Daoy (cell line): ENCODE data around the gene GOLGA7B. TPM values are rescaled to one million over a fixed set of nuclear protein-coding genes. Genes with fewer than 3 reads are reported as not detected.

Experiments
- DNase-seq: peaks from one replicate; pipeline ENCODE4 v3.0.0-alpha.2; 2015; ENCODE audit warnings: low read depth
- total RNA-seq: library from RNA; depleted of rRNA; stranded (reverse); fragments of >200 nt; shearing (Covaris generic); gene quantifications from 2 replicates; pipeline ENCODE4 v1.2.3, GENCODE V29; 2014; rRNA removed

Gene GOLGA7B
- 1.3 and 2.0 TPM in 2 replicates for total RNA-seq

GRCh38 chr10:97849687-97850402 is at the start of gene GOLGA7B:
Gene GOLGA7B (plus strand): TSS chr10:97849843. CDS start chr10:97850304, 461 bp downstream.
- peak; percentile 52 for DNase-seq

GRCh38 chr10:97800474-97800873 is 49.2 kb upstream of the GOLGA7B start:
- DNase-seq = no peak

- DNase-seq = no peak
Observed at GRCh38 chr10:97801422-97801821, 48.2 kb upstream of the GOLGA7B start.

- no peak for DNase-seq
Observed at GRCh38 chr10:97805096-97805884, 44.4 kb upstream of the GOLGA7B start.

GRCh38 chr10:97805949-97806348 is 43.7 kb upstream of the GOLGA7B start:
- DNase-seq = no peak

- DNase-seq = peak; percentile 83
Observed at GRCh38 chr10:97810446-97810845, 39.2 kb upstream of the GOLGA7B start.

- no peak for DNase-seq
Observed at GRCh38 chr10:97811958-97812357, 37.7 kb upstream of the GOLGA7B start.

- no peak for DNase-seq
Observed at GRCh38 chr10:97812696-97813095, 36.9 kb upstream of the GOLGA7B start.

- no peak for DNase-seq
Observed at GRCh38 chr10:97813311-97813710, 36.3 kb upstream of the GOLGA7B start.

GRCh38 chr10:97814996-97815395 is 34.6 kb upstream of the GOLGA7B start:
- DNase-seq = no peak

- DNase-seq = no peak
Observed at GRCh38 chr10:97816609-97817008, 33.0 kb upstream of the GOLGA7B start.

- DNase-seq = no peak
Observed at GRCh38 chr10:97818572-97818971, 31.1 kb upstream of the GOLGA7B start.

GRCh38 chr10:97820096-97820704 is 29.4 kb upstream of the GOLGA7B start:
- no peak for DNase-seq

GRCh38 chr10:97821308-97822038 is 28.2 kb upstream of the GOLGA7B start:
- no peak for DNase-seq

GRCh38 chr10:97822261-97822687 is 27.4 kb upstream of the GOLGA7B start:
- peak; percentile 60 for DNase-seq

- DNase-seq = no peak
Observed at GRCh38 chr10:97823734-97824133, 25.9 kb upstream of the GOLGA7B start.

GRCh38 chr10:97825020-97825760 is 24.5 kb upstream of the GOLGA7B start:
- DNase-seq = no peak

- no peak for DNase-seq
Observed at GRCh38 chr10:97826892-97827291, 22.8 kb upstream of the GOLGA7B start.

GRCh38 chr10:97827702-97828291 is 21.8 kb upstream of the GOLGA7B start:
- DNase-seq = peak; percentile 65

- DNase-seq = no peak
Observed at GRCh38 chr10:97828721-97829120, 20.9 kb upstream of the GOLGA7B start.

- DNase-seq = no peak
Observed at GRCh38 chr10:97830064-97830463, 19.6 kb upstream of the GOLGA7B start.
